ENCODE results near the gene ZC3H11A.

GRCh38 chr1:203746281-203746680 lies 49.1 kb upstream of the ZC3H11A start:
- no peak for TF ChIP-seq POLR2A (IDR thresholded peaks at IDR 0.05; ENCODE audit: low read depth)
- TF ChIP-seq, protein P1, sequence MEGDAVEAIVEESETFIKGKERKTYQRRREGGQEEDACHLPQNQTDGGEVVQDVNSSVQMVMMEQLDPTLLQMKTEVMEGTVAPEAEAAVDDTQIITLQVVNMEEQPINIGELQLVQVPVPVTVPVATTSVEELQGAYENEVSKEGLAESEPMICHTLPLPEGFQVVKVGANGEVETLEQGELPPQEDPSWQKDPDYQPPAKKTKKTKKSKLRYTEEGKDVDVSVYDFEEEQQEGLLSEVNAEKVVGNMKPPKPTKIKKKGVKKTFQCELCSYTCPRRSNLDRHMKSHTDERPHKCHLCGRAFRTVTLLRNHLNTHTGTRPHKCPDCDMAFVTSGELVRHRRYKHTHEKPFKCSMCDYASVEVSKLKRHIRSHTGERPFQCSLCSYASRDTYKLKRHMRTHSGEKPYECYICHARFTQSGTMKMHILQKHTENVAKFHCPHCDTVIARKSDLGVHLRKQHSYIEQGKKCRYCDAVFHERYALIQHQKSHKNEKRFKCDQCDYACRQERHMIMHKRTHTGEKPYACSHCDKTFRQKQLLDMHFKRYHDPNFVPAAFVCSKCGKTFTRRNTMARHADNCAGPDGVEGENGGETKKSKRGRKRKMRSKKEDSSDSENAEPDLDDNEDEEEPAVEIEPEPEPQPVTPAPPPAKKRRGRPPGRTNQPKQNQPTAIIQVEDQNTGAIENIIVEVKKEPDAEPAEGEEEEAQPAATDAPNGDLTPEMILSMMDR (IDR thresholded peaks at IDR 0.05): no peak
- no peak for TF ChIP-seq POLR2AphosphoS5 (IDR thresholded peaks at IDR 0.05)
